HepG2 (cell line): ENCODE measurements around the gene KIAA0232. TPM values are rescaled to one million over a fixed set of nuclear protein-coding genes. Genes with fewer than 3 reads are reported as not detected.

Experiments used
- CENPT ChIP-seq: sonication (generic); formaldehyde crosslinking; IDR thresholded peaks from 2 replicates; pipeline ENCODE4 v1.8.0; 2022; ENCODE audit warnings: low read depth, mild to moderate bottlenecking, moderate library complexity, missing genetic modification reagents
- GZF1 ChIP-seq: sonication (generic); formaldehyde crosslinking; IDR thresholded peaks from 2 replicates; pipeline ENCODE4 v1.5.1; 2020; ENCODE audit warnings: mild to moderate bottlenecking, missing genetic modification reagents
- HBP1 ChIP-seq: IDR thresholded peaks from 2 replicates; pipeline ENCODE4 v1.6.1; 2016; ENCODE audit warnings: low read depth, control low read depth
- NCOR1 ChIP-seq: fragments of 200-600 bp; sonication (generic); IDR thresholded peaks from 2 replicates; pipeline ENCODE4 v1.7.0; 2017; ENCODE audit warnings: antibody characterized with exemption, low read length, borderline replicate concordance
- REST ChIP-seq, 2 experiments: IDR thresholded peaks; 2 replicates each; pipeline ENCODE4 v1.6.1; 2011 to 2012; ENCODE audit warnings: low read length in 2 of 2, borderline replicate concordance in 1 of 2, low read depth in 1 of 2, mild to moderate bottlenecking in 1 of 2, moderate library complexity in 1 of 2
- TBP ChIP-seq: sonication (generic); formaldehyde crosslinking; IDR thresholded peaks from 2 replicates; pipeline ENCODE4 v1.5.0; 2020; ENCODE audit warnings: missing genetic modification reagents
- ZBTB37 ChIP-seq: sonication (generic); formaldehyde crosslinking; IDR thresholded peaks from 2 replicates; pipeline ENCODE4 v1.4.0; 2020; ENCODE audit warnings: mild to moderate bottlenecking, missing genetic modification reagents
- ZBTB40 ChIP-seq, 2 experiments: fragments of 450-650 bp in 1 of 2; sonication (generic) in 1 of 2; formaldehyde crosslinking in 1 of 2; IDR thresholded peaks; 2 replicates each; pipeline versions ENCODE4 v1.6.1 to v1.8.0; 2016 to 2022; ENCODE audit warnings: antibody characterized with exemption in 1 of 2, mild to moderate bottlenecking in 1 of 2, missing genetic modification reagents in 1 of 2
- ZNF652 ChIP-seq: IDR thresholded peaks from 2 replicates; pipeline ENCODE4 v1.6.1; 2016; ENCODE audit warnings: low read depth, borderline replicate concordance
- ZNF788 ChIP-seq: sonication (generic); formaldehyde crosslinking; IDR thresholded peaks from 2 replicates; pipeline ENCODE4 v1.5.0; 2020; ENCODE audit warnings: mild to moderate bottlenecking, missing genetic modification reagents, borderline replicate concordance
- ZNF792 ChIP-seq: IDR thresholded peaks from 2 replicates; pipeline ENCODE4 v1.6.1; 2016
- ZSCAN30 ChIP-seq: sonication (generic); formaldehyde crosslinking; IDR thresholded peaks from 2 replicates; pipeline ENCODE4 v1.5.0; 2020; ENCODE audit warnings: mild to moderate bottlenecking, missing genetic modification reagents
- polyA plus RNA-seq, 8 experiments: library from polyadenylated mRNA; depleted of rRNA in 3 of 8; stranded (reverse) in 7 of 8; unstranded in 1 of 8; fragments of >200 nt; fragmentation: Illumina TruSeq in 4 of 8; extraction: Trizol in 4 of 8; gene quantifications; 2 replicates each; pipeline versions ENCODE4 v1.2.1 to v1.2.3, GENCODE V29; 2011 to 2016; ENCODE audit warnings: low read depth in 4 of 8, missing spikeins in 1 of 8, mixed read lengths in 1 of 8; ENCODE audit not compliant: insufficient read depth in 1 of 8
- total RNA-seq, 5 experiments: library from RNA; depleted of rRNA; stranded (reverse); fragments of >200 nt; fragmentation: Illumina TruSeq; extraction: Trizol; gene quantifications; 2 replicates each; pipeline ENCODE4 v1.2.3, GENCODE V29; 2016; ENCODE audit warnings: low read depth in 1 of 5

Gene KIAA0232
- total and polyA plus RNA-seq, 2 of the 13 experiments (the other 11 are each of a cell fraction or from before 2014, with no cell fraction given), result 7.8 to 17.1 TPM

- TF ChIP-seq ZBTB37 (CRISPR knock-in tag) (no peak), ZNF792 (CRISPR knock-in tag) (no peak), ZSCAN30 (CRISPR knock-in tag) (no peak), TBP (CRISPR knock-in tag) (no peak), HBP1 (CRISPR knock-in tag) (peak; percentile 80; the same call in 1 of the 2 replicates), ZNF788 (CRISPR knock-in tag) (peak; percentile 73; the same call in 1 of the 2 replicates), ZBTB40 (IDR thresholded peaks at IDR 0.05) (no peak), ZBTB40 (CRISPR knock-in tag; IDR thresholded peaks at IDR 0.05) (peak; percentile 43; the same call in 1 of the 2 replicates), GZF1 (no peak), CENPT (CRISPR knock-in tag) (peak; percentile 27; the same call in 1 of the 2 replicates), NCOR1 (no peak), ZNF652 (CRISPR knock-in tag) (no peak), REST (IDR thresholded peaks at IDR 0.05; ENCODE audit: borderline replicate concordance in 1 of 2, low read depth in 1 of 2, low read length in 2 of 2) (peak in 1 of 2 experiments; percentile 42; a peak in 1 of 4 replicates)
Measured at GRCh38 chr4:6782147-6782845, at the start of gene KIAA0232 (continued).
